Sigmoid colon (tissue), 7 donors: ENCODE data around the gene ABCC1. TPM values are rescaled to one million over a fixed set of nuclear protein-coding genes. Genes with fewer than 3 reads are reported as not detected.

Experiments
- DNase-seq: peaks from one replicate; pipeline ENCODE4 v3.0.0-alpha.2; 2019
- H3K27ac ChIP-seq, 4 donors: fragments of 200-600 bp; sonication (generic); one replicate each; pipeline ENCODE4 v1.5.1; 2016 to 2019; ENCODE audit warnings: mild to moderate bottlenecking in 1 of 4
- H3K27me3 ChIP-seq, 3 donors: fragments of 200-600 bp; sonication (generic); one replicate each; pipeline ENCODE4 v1.5.1; 2019; ENCODE audit warnings: mild to moderate bottlenecking in 1 of 3
- H3K36me3 ChIP-seq, 4 donors: fragments of 200-600 bp; sonication (generic); one replicate each; pipeline ENCODE4 v1.5.1; 2016 to 2019
- H3K4me1 ChIP-seq, 4 donors: fragments of 200-600 bp; sonication (generic); one replicate each; pipeline ENCODE4 v1.5.1; 2017 to 2019
- H3K4me3 ChIP-seq, 4 donors: fragments of 200-600 bp; sonication (generic); one replicate each; pipeline ENCODE4 v1.5.1; 2017 to 2019; ENCODE audit warnings: mild to moderate bottlenecking in 2 of 4, moderate library complexity in 1 of 4
- H3K9me3 ChIP-seq, 4 donors: fragments of 200-600 bp in 3 of 4; sonication (generic) in 3 of 4; one replicate each; pipeline versions ENCODE4 v1.5.1 to v1.6.1; 2013 to 2019
- CTCF ChIP-seq, 4 experiments: fragments of 450-650 bp in 3 of 4; fragments of 200-600 bp in 1 of 4; IDR thresholded peaks; one replicate each; pipeline ENCODE4 v1.5.1; 2016 to 2019; ENCODE audit warnings: antibody characterized with exemption in 4 of 4, mild to moderate bottlenecking in 3 of 4, moderate library complexity in 2 of 4
- EP300 ChIP-seq, 4 donors: sonication (generic); formaldehyde crosslinking; IDR thresholded peaks; one replicate each; pipeline ENCODE4 v1.6.1; 2017; ENCODE audit warnings: antibody characterized with exemption in 4 of 4
- POLR2A ChIP-seq, 2 donors: fragments of 450-650 bp; IDR thresholded peaks; one replicate each; pipeline ENCODE4 v1.6.1; 2016; ENCODE audit warnings: antibody characterized with exemption in 2 of 2, mild to moderate bottlenecking in 2 of 2, moderate library complexity in 2 of 2
- POLR2AphosphoS5 ChIP-seq, 4 donors: sonication (generic); formaldehyde crosslinking; IDR thresholded peaks; one replicate each; pipeline ENCODE4 v1.6.1; 2017; ENCODE audit warnings: antibody characterized with exemption in 4 of 4
- WGBS, 2 donors: extraction: QIAGEN DNeasy Blood & Tissue Kit; methylation state at CpG; one replicate each; pipeline ENCODE4 v1.1.7; 2013; 5-methylcytosine and 5-hydroxymethylcytosine counted together
- intact Hi-C: fragments of 100-400 bp; cut with DNase I; formaldehyde crosslinking; loops from one replicate; pipeline ENCODE4 v1.15.1; 2023
- polyA plus RNA-seq, 3 donors: library from polyadenylated mRNA; stranded (reverse); fragments of 200-250 nt; gene quantifications; one replicate each; pipeline ENCODE4 v1.2.3, GENCODE V29; 2013
- total RNA-seq, 4 donors: library from RNA; depleted of rRNA; stranded (reverse); fragments of >200 nt; gene quantifications; one replicate each; pipeline ENCODE4 v1.1.0, GENCODE V29; 2016
- donor health status: healthy with polysubstance abuse.
- donor health status: Bipolar disorder and iron deficiency.
- donor health status: healthy.

ABCC1 gene
- total and polyA plus RNA-seq, 7 donors = 1.8 to 51.8 (median 22.5) TPM

- no peak for TF ChIP-seq POLR2A (IDR thresholded peaks at IDR 0.05)
- TF ChIP-seq EP300 (IDR thresholded peaks at IDR 0.05) = no peak
- TF ChIP-seq POLR2AphosphoS5 (IDR thresholded peaks at IDR 0.05) = no peak
- no peak for TF ChIP-seq CTCF (IDR thresholded peaks at IDR 0.05)
- Histone ChIP-seq H3K27me3 (no peaks in the 10 kb centered on the region), H3K27ac (no peak overlapping the region), H3K4me3 (no peak overlapping the region), H3K4me1 (no peaks in the 10 kb centered on the region), H3K9me3 (no peaks in the 10 kb centered on the region), H3K36me3 (no peaks in the 10 kb centered on the region)
- intact Hi-C loops = no loop called here
- 82 to 88% methylated on average over 11 of the region's 11 CpGs for WGBS, 2 donors
- no peak for DNase-seq
These were observed 218.5 kb downstream of the ABCC1 start for GRCh38 chr16:16167927-16168326.

- TF ChIP-seq POLR2A (IDR thresholded peaks at IDR 0.05) (no peak), POLR2AphosphoS5 (IDR thresholded peaks at IDR 0.05) (no peak), EP300 (IDR thresholded peaks at IDR 0.05) (no peak), CTCF (IDR thresholded peaks at IDR 0.05) (no peak)
- no peak overlapping the region for H3K4me3 ChIP-seq
- H3K27me3 ChIP-seq = no peaks in the 10 kb centered on the region
- DNase-seq = no peak
- 92% methylated on average over 14 of the region's 14 CpGs for WGBS, 2 donors
- no peak overlapping the region for H3K27ac ChIP-seq
- intact Hi-C loops = no loop called here
- H3K9me3 ChIP-seq = no peaks in the 10 kb centered on the region
- H3K36me3 ChIP-seq = no peaks in the 10 kb centered on the region
- H3K4me1 ChIP-seq = no peaks in the 10 kb centered on the region
These were observed 219.0 kb downstream of the ABCC1 start for GRCh38 chr16:16168431-16168830.

- Histone ChIP-seq H3K27me3 (no peaks in the 10 kb centered on the region), H3K27ac (no peak overlapping the region), H3K9me3 (no peaks in the 10 kb centered on the region), H3K4me3 (no peak overlapping the region), H3K36me3 (no peaks in the 10 kb centered on the region), H3K4me1 (no peaks in the 10 kb centered on the region)
- WGBS, 2 donors = 95% methylated on average over 15 of the region's 15 CpGs
- DNase-seq = no peak
- intact Hi-C loops = no loop called here
- TF ChIP-seq CTCF (IDR thresholded peaks at IDR 0.05) = no peak
- TF ChIP-seq EP300 (IDR thresholded peaks at IDR 0.05) = no peak
- no peak for TF ChIP-seq POLR2AphosphoS5 (IDR thresholded peaks at IDR 0.05)
- no peak for TF ChIP-seq POLR2A (IDR thresholded peaks at IDR 0.05)
These were observed 220.2 kb downstream of the ABCC1 start for GRCh38 chr16:16169615-16170014.

GRCh38 chr16:16171332-16171919 lies 222.0 kb downstream of the ABCC1 start:
- intact Hi-C loops = no loop called here
- H3K4me3 ChIP-seq = no peak overlapping the region
- no peak overlapping the region for H3K27ac ChIP-seq
- H3K4me1 ChIP-seq = peaks cover 0 to 16% (median 12%) of the 10 kb centered on the region in 4 donors
- H3K27me3 ChIP-seq = no peaks in the 10 kb centered on the region
- H3K36me3 ChIP-seq = no peaks in the 10 kb centered on the region
- WGBS, 2 donors = 91 to 95% methylated on average over 4 of the region's 4 CpGs
- TF ChIP-seq POLR2AphosphoS5 (IDR thresholded peaks at IDR 0.05) (no peak), POLR2A (IDR thresholded peaks at IDR 0.05) (no peak), EP300 (IDR thresholded peaks at IDR 0.05) (no peak), CTCF (IDR thresholded peaks at IDR 0.05) (no peak)
- H3K9me3 ChIP-seq = peaks cover 0 to under 1% (median 0%) of the 10 kb centered on the region in 4 donors
- no peak for DNase-seq

GRCh38 chr16:16172991-16173390 lies 223.6 kb downstream of the ABCC1 start:
- TF ChIP-seq POLR2AphosphoS5 (IDR thresholded peaks at IDR 0.05) = no peak
- no peak for TF ChIP-seq POLR2A (IDR thresholded peaks at IDR 0.05)
- no peak for TF ChIP-seq CTCF (IDR thresholded peaks at IDR 0.05)
- no peak for TF ChIP-seq EP300 (IDR thresholded peaks at IDR 0.05)
- DNase-seq = no peak
- no peaks in the 10 kb centered on the region for H3K27me3 ChIP-seq

More at GRCh38 chr16:16172991-16173390, 223.6 kb downstream of the ABCC1 start:
- no peak overlapping the region for H3K4me3 ChIP-seq
- peaks cover 0 to 3% (median 0%) of the 10 kb centered on the region in 4 donors for H3K9me3 ChIP-seq
- H3K36me3 ChIP-seq = no peaks in the 10 kb centered on the region
- intact Hi-C loops = no loop called here
- peaks cover 0 to 22% (median 12%) of the 10 kb centered on the region in 4 donors for H3K4me1 ChIP-seq
- no peak overlapping the region for H3K27ac ChIP-seq
- WGBS, 2 donors = 92 to 96% methylated on average over 4 of the region's 4 CpGs
